HG03378 (cell line): ENCODE results near the gene TRIM46.
"Not testable (repeated sequence)": the region's sequence is repeated elsewhere in the genome, so short reads cannot be mapped to it uniquely, and the experiment has no call there.

Experiments used
- ATAC-seq: cut with Tn5 transposase; IDR thresholded peaks from one replicate; pipeline ENCODE4 v1.9.1; 2021; ENCODE audit warnings: mild to moderate bottlenecking, moderate library complexity; ENCODE audit not compliant: unreplicated experiment

TRIM46 gene

GRCh38 chr1:155225404-155225759 is 51.7 kb downstream of the TRIM46 start:
- ATAC-seq: not testable (repeated sequence)

GRCh38 chr1:155226188-155226909 is 52.7 kb downstream of the TRIM46 start:
- ATAC-seq: no peak

- no peak for ATAC-seq
Observed at GRCh38 chr1:155226910-155227260, 53.2 kb downstream of the TRIM46 start.

GRCh38 chr1:155227261-155228095 is 53.8 kb downstream of the TRIM46 start:
- peak; percentile 83 for ATAC-seq

- no peak for ATAC-seq
Observed at GRCh38 chr1:155228096-155228427, 54.4 kb downstream of the TRIM46 start.

GRCh38 chr1:155231302-155231701 is 57.7 kb downstream of the TRIM46 start:
- ATAC-seq: not testable (repeated sequence)

DNA sequence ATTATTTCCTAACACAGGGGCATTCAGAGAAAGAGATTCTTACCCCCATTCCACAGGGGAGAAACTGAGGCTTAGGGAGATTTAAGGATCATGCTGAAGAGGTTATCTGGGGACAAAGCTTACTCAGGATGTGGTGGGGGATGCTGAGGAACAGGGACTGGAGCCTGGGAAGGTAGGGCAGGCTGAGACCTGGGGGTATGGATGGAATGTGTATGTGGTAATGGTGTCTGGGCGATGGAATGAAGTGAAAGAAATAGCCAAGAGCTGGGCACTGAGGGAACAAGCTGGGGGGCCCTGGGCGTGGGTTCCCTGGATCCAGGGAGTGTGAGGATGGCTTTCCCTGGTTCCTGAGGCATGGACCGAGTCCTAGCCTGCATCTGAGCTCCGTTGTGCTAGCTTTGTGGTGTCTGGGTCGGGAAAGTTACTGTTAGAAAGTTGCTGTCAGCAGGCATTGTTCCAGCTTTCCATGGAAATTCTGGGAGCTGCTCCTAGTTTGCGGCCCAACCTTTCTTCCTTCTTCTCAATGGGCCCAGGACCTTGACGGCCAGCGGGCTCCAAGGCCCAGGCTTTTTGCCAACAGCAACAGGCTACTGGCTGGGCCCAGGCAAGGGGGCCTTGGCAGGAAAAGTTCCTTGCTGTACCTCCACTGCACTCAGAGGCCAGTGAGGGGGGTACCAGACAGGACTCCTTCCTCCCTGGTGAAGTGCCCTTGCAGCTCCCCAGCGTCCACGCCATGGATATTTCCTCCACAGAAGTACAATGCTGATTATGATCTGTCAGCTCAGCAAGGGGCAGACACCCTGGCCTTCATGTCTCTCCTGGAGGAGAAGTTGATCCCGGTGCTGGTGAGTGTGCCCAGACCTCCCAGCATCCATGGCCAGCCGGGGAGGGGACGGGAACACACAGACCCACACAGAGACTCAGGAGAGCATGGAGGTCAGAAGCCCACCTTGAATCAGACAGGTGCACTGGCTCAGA is 58.6 kb downstream of the TRIM46 start:
- ATAC-seq: not testable (repeated sequence)

DNA sequence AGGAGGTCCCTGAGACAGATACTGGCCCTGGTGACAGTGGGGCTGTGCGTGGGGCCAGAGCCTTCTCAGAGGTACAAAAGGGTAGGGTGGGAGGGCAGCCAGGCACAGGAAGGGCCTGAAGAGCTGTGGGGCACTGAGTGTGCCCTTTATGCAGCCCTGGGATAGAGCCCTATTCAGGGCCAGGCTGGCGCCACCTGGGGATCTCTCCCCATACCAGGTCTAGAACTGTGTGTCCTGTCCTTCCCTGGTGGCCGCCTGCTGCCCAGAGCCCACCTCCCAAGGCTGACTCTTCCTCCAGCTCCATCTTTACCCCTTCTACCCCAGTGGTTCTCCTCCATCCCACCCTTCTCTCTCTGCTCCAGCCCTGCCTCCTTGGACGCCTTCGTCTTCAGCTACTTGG is 59.9 kb downstream of the TRIM46 start:
- not testable (repeated sequence) for ATAC-seq
